Loucy (cell line): ENCODE data around the gene ATAD3B.
"Not testable (repeated sequence)": the region's sequence is repeated elsewhere in the genome, so short reads cannot be mapped to it uniquely, and the experiment has no call there.

Experiments
- CTCF ChIP-seq: fragments of 200-600 bp; sonication (generic); conservative IDR thresholded peaks from 2 replicates; pipeline ENCODE4 v1.5.1; 2014; ENCODE audit warnings: mild to moderate bottlenecking, antibody characterized with exemption, low read length
- EZH2phosphoT487 ChIP-seq: fragments of 200-600 bp; IDR thresholded peaks from 2 replicates; pipeline ENCODE4 v1.6.1; 2018; ENCODE audit warnings: antibody characterized with exemption, mild to moderate bottlenecking, moderate library complexity, borderline replicate concordance

- TF ChIP-seq CTCF, EZH2phosphoT487: not testable (repeated sequence)
Observed at GRCh38 chr1:1484976-1485750, 13.6 kb downstream of the ATAD3B start.
